Activated CD4-positive, alpha-beta memory T cell treated with anti-CD3 and anti-CD28 coated beads, Interleukin-2, amount 10 ng/mL, durations not matched to agents 7 days and 5 days (primary cell): ENCODE results near the gene ATXN7L3B. TPM values are rescaled to one million over a fixed set of nuclear protein-coding genes. Genes with fewer than 3 reads are reported as not detected.

ENCODE experiments used
- CTCF ChIA-PET: fragments of 350-600 bp; sonication (Branson Sonifier 250); formaldehyde crosslinking; loops from one replicate; lab custom pipeline; 2021; ENCODE audit warnings: antibody characterized with exemption, inconsistent platforms; lab: Charles Lee
- POLR2A ChIA-PET: fragments of 350-600 bp; sonication (Branson Sonifier 250); formaldehyde crosslinking; loops from one replicate; lab custom pipeline; 2021; ENCODE audit warnings: antibody characterized with exemption; lab: Charles Lee
- DNase-seq: peaks from one replicate; pipeline ENCODE4 v3.0.0-alpha.2; 2020
- H3K27ac Mint-ChIP-seq: one replicate; pipeline ENCODE4 v1.8.0; 2021; ENCODE audit warnings: mild to moderate bottlenecking, mixed read lengths
- H3K27me3 Mint-ChIP-seq: one replicate; pipeline ENCODE4 v1.8.0; 2021; ENCODE audit warnings: mixed read lengths
- H3K36me3 Mint-ChIP-seq: one replicate; pipeline ENCODE4 v1.8.0; 2021; ENCODE audit warnings: low read depth, mixed read lengths
- H3K4me1 Mint-ChIP-seq: one replicate; pipeline ENCODE4 v1.8.0; 2021; ENCODE audit warnings: mixed read lengths
- H3K4me3 Mint-ChIP-seq: one replicate; pipeline ENCODE4 v1.8.0; 2021; ENCODE audit warnings: mild to moderate bottlenecking, mixed read lengths
- H3K9me3 Mint-ChIP-seq: one replicate; pipeline ENCODE4 v1.8.0; 2021; ENCODE audit warnings: mixed read lengths
- total RNA-seq, 2 experiments: library from RNA; stranded (reverse); gene quantifications; one replicate each; pipeline ENCODE4 v1.2.3, GENCODE V29; 2021

The ATXN7L3B gene
- total RNA-seq, 2 experiments from 2014 or later, result 24.2 to 24.6 TPM

DNA sequence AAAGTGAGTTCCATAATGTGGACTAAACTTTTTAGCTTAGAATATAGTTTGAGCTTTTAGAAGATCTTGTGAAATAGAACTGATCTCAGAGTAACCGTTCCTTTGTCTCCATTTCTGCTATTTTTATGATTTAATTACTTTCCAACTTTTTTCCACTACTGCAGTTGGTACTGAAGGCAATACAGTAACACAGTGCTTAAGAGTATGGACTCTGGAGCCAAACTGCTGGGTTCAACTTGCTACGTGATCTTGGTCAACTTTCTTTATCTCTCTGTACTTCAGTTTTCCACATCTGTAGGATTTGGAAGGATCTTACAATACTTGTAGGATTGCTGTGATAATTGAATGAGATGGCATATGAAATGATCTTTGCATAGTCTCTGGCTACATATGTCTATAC is 40.9 kb downstream of the ATXN7L3B start:
- CTCF ChIA-PET, result no interaction called here
- Mint-ChIP-seq H3K9me3 (no peaks in the 10 kb centered on the region), H3K27me3 (peaks cover 3% of the 10 kb centered on the region), H3K4me3 (no peak overlapping the region), H3K36me3 (no peaks in the 10 kb centered on the region), H3K27ac (no peak overlapping the region), H3K4me1 (no peaks in the 10 kb centered on the region)
- no peak for DNase-seq
- POLR2A ChIA-PET, result interaction anchor here (0.6 kb wide), 1 partner anchor 40 kb away, joined by 3 read pairs; no protein-coding TSS in a partner anchor

GRCh38 chr12:74579446-74579845 is 41.8 kb downstream of the ATXN7L3B start:
- no peaks in the 10 kb centered on the region for H3K4me1 Mint-ChIP-seq
- no peak overlapping the region for H3K27ac Mint-ChIP-seq
- DNase-seq, result no peak
- peaks cover 3% of the 10 kb centered on the region for H3K27me3 Mint-ChIP-seq
- ChIA-PET CTCF (no interaction called here), POLR2A (no interaction called here)
- H3K4me3 Mint-ChIP-seq, result no peak overlapping the region
- no peaks in the 10 kb centered on the region for H3K36me3 Mint-ChIP-seq
- H3K9me3 Mint-ChIP-seq, result no peaks in the 10 kb centered on the region

DNA sequence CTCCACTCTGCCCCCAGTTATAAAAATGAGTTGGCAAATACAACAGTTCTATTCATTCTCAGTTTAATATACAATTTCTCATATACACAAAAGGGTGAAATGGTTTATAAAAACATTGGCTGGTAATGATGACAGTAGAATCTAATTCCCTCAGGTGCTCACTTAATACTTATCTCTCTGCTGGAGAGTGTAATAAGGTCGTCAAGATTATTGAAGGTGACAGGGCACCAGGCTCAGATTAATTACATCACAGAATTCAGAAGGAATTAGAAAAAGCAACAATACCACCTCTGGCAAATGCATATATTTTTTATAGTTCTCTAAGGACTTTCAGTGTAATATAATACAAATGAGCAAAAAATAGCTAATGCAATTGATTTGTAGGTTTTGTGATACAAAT is 42.3 kb downstream of the ATXN7L3B start:
- Mint-ChIP-seq H3K27ac (no peak overlapping the region), H3K36me3 (no peaks in the 10 kb centered on the region), H3K4me1 (no peaks in the 10 kb centered on the region), H3K27me3 (peaks cover 3% of the 10 kb centered on the region), H3K4me3 (no peak overlapping the region), H3K9me3 (no peaks in the 10 kb centered on the region)
- DNase-seq, result no peak
- CTCF ChIA-PET, result no interaction called here
- POLR2A ChIA-PET, result no interaction called here

GRCh38 chr12:74581439-74581838 is 43.8 kb downstream of the ATXN7L3B start:
- Mint-ChIP-seq H3K9me3 (no peaks in the 10 kb centered on the region), H3K27me3 (peaks cover 2% of the 10 kb centered on the region), H3K36me3 (no peaks in the 10 kb centered on the region), H3K27ac (no peak overlapping the region), H3K4me3 (no peak overlapping the region), H3K4me1 (no peaks in the 10 kb centered on the region)
- ChIA-PET CTCF (no interaction called here), POLR2A (no interaction called here)
- DNase-seq, result no peak

GRCh38 chr12:74584483-74585062 is 46.9 kb downstream of the ATXN7L3B start:
- Mint-ChIP-seq H3K36me3 (no peaks in the 10 kb centered on the region), H3K27ac (no peak overlapping the region), H3K9me3 (no peaks in the 10 kb centered on the region), H3K4me3 (no peak overlapping the region), H3K27me3 (peaks cover 2% of the 10 kb centered on the region), H3K4me1 (no peaks in the 10 kb centered on the region)
- POLR2A ChIA-PET, result no interaction called here
- CTCF ChIA-PET, result no interaction called here
- DNase-seq, result no peak

GRCh38 chr12:74586251-74586650 is 48.6 kb downstream of the ATXN7L3B start:
- no peaks in the 10 kb centered on the region for H3K36me3 Mint-ChIP-seq
- POLR2A ChIA-PET, result no interaction called here
- H3K27me3 Mint-ChIP-seq, result peaks cover 2% of the 10 kb centered on the region
- no peak overlapping the region for H3K27ac Mint-ChIP-seq
- CTCF ChIA-PET, result no interaction called here
- no peaks in the 10 kb centered on the region for H3K9me3 Mint-ChIP-seq
- H3K4me1 Mint-ChIP-seq, result no peaks in the 10 kb centered on the region
- no peak overlapping the region for H3K4me3 Mint-ChIP-seq
- no peak for DNase-seq
